ENCODE data around the gene CDK7. TPM values are rescaled to one million over a fixed set of nuclear protein-coding genes. Genes with fewer than 3 reads are reported as not detected.

The CDK7 gene
- total and polyA plus RNA-seq, 9 of the 15 experiments (the other 6 are each of a cell fraction or from before 2014, with no cell fraction given) = 41.7 to 143 (median 65.3) TPM

DNA sequence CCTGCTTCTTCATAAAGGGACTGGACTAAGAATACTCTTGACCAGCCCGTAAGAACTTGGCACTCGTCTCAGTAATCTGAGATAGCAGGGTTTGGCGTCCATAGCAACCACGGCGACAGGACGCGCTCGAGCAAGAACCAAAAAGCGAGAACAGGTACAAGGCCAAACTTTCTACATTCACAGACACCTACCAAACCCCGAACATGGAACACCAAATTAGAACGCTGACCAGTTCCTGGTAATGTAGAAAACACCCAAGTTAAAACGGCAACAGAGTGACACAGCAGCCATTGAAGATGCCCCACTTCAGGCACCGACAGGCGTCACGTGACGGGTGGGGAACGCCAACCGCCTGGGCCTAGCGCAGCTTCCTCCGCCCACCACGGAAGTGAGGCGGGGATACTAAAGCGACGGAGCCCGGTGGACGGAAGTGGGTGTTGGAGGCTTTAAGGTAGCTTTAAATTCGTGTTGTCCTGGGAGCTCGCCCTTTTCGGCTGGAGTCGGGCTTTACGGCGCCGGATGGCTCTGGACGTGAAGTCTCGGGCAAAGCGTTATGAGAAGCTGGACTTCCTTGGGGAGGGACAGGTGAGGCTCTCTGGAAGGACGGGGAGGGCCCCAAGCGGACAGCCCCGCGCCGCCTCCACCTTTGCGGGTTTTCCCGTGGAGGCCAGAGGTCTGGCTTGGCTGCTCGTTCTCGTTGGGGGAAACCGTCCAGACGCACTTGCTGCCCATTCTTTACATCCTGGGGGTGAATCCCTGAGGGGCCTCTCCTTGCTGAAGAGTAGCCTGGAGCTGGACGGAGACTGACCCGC lies at the start of gene CDK7 (continued):
- TF ChIP-seq, protein P1, sequence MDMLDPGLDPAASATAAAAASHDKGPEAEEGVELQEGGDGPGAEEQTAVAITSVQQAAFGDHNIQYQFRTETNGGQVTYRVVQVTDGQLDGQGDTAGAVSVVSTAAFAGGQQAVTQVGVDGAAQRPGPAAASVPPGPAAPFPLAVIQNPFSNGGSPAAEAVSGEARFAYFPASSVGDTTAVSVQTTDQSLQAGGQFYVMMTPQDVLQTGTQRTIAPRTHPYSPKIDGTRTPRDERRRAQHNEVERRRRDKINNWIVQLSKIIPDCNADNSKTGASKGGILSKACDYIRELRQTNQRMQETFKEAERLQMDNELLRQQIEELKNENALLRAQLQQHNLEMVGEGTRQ (CRISPR knock-in tag; IDR thresholded peaks at IDR 0.05) = peak; percentile 100
- TF ChIP-seq NR3C1 (CRISPR knock-in tag; IDR thresholded peaks at IDR 0.05) = no peak
- TF ChIP-seq NEUROD1 (IDR thresholded peaks at IDR 0.05; ENCODE audit: borderline replicate concordance, low read depth, low read length, partially characterized antibody) = peak; percentile 38
- peak; percentile 63 for TF ChIP-seq NFIC (IDR thresholded peaks at IDR 0.05)
- TF ChIP-seq FOXA3 (CRISPR knock-in tag; conservative IDR thresholded peaks at IDR 0.05 in 1 of 2, IDR thresholded peaks at IDR 0.05 in 1 of 2) = 0 out of 4 replicates have a peak, but pooled peaks of 1 of the 2 experiments have one; percentile 25
- peak; percentile 38 for TF ChIP-seq ASH1L (IDR thresholded peaks at IDR 0.05; ENCODE audit: borderline replicate concordance, low read depth, partially characterized antibody)
- TF ChIP-seq KLF13 (tag; IDR thresholded peaks at IDR 0.05; ENCODE audit: borderline replicate concordance, low read depth) = peak; percentile 88
- TF ChIP-seq, protein P2, sequence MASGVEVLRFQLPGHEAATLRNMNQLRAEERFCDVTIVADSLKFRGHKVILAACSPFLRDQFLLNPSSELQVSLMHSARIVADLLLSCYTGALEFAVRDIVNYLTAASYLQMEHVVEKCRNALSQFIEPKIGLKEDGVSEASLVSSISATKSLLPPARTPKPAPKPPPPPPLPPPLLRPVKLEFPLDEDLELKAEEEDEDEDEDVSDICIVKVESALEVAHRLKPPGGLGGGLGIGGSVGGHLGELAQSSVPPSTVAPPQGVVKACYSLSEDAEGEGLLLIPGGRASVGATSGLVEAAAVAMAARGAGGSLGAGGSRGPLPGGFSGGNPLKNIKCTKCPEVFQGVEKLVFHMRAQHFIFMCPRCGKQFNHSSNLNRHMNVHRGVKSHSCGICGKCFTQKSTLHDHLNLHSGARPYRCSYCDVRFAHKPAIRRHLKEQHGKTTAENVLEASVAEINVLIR (CRISPR knock-in tag; IDR thresholded peaks at IDR 0.05) = no peak
- TF ChIP-seq, protein P3, sequence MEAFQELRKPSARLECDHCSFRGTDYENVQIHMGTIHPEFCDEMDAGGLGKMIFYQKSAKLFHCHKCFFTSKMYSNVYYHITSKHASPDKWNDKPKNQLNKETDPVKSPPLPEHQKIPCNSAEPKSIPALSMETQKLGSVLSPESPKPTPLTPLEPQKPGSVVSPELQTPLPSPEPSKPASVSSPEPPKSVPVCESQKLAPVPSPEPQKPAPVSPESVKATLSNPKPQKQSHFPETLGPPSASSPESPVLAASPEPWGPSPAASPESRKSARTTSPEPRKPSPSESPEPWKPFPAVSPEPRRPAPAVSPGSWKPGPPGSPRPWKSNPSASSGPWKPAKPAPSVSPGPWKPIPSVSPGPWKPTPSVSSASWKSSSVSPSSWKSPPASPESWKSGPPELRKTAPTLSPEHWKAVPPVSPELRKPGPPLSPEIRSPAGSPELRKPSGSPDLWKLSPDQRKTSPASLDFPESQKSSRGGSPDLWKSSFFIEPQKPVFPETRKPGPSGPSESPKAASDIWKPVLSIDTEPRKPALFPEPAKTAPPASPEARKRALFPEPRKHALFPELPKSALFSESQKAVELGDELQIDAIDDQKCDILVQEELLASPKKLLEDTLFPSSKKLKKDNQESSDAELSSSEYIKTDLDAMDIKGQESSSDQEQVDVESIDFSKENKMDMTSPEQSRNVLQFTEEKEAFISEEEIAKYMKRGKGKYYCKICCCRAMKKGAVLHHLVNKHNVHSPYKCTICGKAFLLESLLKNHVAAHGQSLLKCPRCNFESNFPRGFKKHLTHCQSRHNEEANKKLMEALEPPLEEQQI (IDR thresholded peaks at IDR 0.05) = no peak
- TF ChIP-seq FOSL1 (tag; conservative IDR thresholded peaks at IDR 0.05) = 0 out of 2 replicates have a peak, but pooled peaks have one; percentile 23
- TF ChIP-seq KDM5B (IDR thresholded peaks at IDR 0.05; ENCODE audit: insufficient replicate concordance, low read depth, low read length) = peak; percentile 80
- TF ChIP-seq, protein P4, sequence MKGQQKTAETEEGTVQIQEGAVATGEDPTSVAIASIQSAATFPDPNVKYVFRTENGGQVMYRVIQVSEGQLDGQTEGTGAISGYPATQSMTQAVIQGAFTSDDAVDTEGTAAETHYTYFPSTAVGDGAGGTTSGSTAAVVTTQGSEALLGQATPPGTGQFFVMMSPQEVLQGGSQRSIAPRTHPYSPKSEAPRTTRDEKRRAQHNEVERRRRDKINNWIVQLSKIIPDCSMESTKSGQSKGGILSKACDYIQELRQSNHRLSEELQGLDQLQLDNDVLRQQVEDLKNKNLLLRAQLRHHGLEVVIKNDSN (CRISPR knock-in tag; IDR thresholded peaks at IDR 0.05) = peak; percentile 100
- TF ChIP-seq, protein P5, sequence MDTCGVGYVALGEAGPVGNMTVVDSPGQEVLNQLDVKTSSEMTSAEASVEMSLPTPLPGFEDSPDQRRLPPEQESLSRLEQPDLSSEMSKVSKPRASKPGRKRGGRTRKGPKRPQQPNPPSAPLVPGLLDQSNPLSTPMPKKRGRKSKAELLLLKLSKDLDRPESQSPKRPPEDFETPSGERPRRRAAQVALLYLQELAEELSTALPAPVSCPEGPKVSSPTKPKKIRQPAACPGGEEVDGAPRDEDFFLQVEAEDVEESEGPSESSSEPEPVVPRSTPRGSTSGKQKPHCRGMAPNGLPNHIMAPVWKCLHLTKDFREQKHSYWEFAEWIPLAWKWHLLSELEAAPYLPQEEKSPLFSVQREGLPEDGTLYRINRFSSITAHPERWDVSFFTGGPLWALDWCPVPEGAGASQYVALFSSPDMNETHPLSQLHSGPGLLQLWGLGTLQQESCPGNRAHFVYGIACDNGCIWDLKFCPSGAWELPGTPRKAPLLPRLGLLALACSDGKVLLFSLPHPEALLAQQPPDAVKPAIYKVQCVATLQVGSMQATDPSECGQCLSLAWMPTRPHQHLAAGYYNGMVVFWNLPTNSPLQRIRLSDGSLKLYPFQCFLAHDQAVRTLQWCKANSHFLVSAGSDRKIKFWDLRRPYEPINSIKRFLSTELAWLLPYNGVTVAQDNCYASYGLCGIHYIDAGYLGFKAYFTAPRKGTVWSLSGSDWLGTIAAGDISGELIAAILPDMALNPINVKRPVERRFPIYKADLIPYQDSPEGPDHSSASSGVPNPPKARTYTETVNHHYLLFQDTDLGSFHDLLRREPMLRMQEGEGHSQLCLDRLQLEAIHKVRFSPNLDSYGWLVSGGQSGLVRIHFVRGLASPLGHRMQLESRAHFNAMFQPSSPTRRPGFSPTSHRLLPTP (IDR thresholded peaks at IDR 0.05; ENCODE audit: borderline replicate concordance, extremely low read depth, insufficient read length) = no peak
- TF ChIP-seq, protein P6, sequence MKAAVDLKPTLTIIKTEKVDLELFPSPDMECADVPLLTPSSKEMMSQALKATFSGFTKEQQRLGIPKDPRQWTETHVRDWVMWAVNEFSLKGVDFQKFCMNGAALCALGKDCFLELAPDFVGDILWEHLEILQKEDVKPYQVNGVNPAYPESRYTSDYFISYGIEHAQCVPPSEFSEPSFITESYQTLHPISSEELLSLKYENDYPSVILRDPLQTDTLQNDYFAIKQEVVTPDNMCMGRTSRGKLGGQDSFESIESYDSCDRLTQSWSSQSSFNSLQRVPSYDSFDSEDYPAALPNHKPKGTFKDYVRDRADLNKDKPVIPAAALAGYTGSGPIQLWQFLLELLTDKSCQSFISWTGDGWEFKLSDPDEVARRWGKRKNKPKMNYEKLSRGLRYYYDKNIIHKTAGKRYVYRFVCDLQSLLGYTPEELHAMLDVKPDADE (conservative IDR thresholded peaks at IDR 0.05; ENCODE audit: control insufficient read depth, low read depth, low read length) = peak; percentile 92
- peak; percentile 67; the same call in 1 of the 2 replicates for TF ChIP-seq MTA3 (IDR thresholded peaks at IDR 0.05; ENCODE audit: borderline replicate concordance)

Measured in K562 (cell line).